OCI-LY3 (cell line): Measurements from ENCODE around the gene CARD9.

ENCODE experiments used
- CTCF ChIP-seq: fragments of 200-600, 300-600 bp; sonication (generic); IDR thresholded peaks from 2 replicates; pipeline ENCODE4 v1.5.1; 2014; ENCODE audit warnings: antibody characterized with exemption, low read length, low read depth
- EZH2phosphoT487 ChIP-seq: fragments of 200-600 bp; shearing (Covaris generic); IDR thresholded peaks from 2 replicates; pipeline ENCODE4 v1.6.1; 2018; ENCODE audit warnings: antibody characterized with exemption, mixed run types, low read depth

GRCh38 chr9:136345281-136346156 is 27.9 kb downstream of the CARD9 start:
- TF ChIP-seq CTCF, result no peak
- TF ChIP-seq EZH2phosphoT487, result no peak
